HepG2 (cell line): ENCODE results near the gene MYORG. TPM values are rescaled to one million over a fixed set of nuclear protein-coding genes. Genes with fewer than 3 reads are reported as not detected.

Experiments used
- ARNT2 ChIP-seq: sonication (generic); formaldehyde crosslinking; IDR thresholded peaks from 2 replicates; pipeline ENCODE4 v1.8.0; 2022; ENCODE audit warnings: mild to moderate bottlenecking, low read depth, missing genetic modification reagents, moderate library complexity
- DRAP1 ChIP-seq: IDR thresholded peaks from 2 replicates; pipeline ENCODE4 v1.6.1; 2016; ENCODE audit warnings: missing genetic modification reagents, missing compliant biosample characterization
- FOXC1 ChIP-seq: sonication (generic); formaldehyde crosslinking; IDR thresholded peaks from 2 replicates; pipeline ENCODE4 v1.8.0; 2022; ENCODE audit warnings: mild to moderate bottlenecking, missing genetic modification reagents, borderline replicate concordance
- FOXP1 ChIP-seq, 2 experiments: fragments of 450-650 bp in 1 of 2; IDR thresholded peaks; 2 replicates each; pipeline ENCODE4 v1.6.1; 2017 to 2018; ENCODE audit warnings: antibody characterized with exemption in 1 of 2
- PBX3 ChIP-seq: sonication (generic); formaldehyde crosslinking; IDR thresholded peaks from 2 replicates; pipeline ENCODE4 v1.8.1; 2023; ENCODE audit warnings: missing genetic modification reagents, inconsistent platforms, borderline replicate concordance
- PITX1 ChIP-seq: sonication (generic); formaldehyde crosslinking; IDR thresholded peaks from 2 replicates; pipeline ENCODE4 v1.5.1; 2020; ENCODE audit warnings: mild to moderate bottlenecking, missing genetic modification reagents
- SRSF4 ChIP-seq: fragments of 200-400 bp; formaldehyde crosslinking; IDR thresholded peaks from one replicate; pipeline ENCODE4 v1.6.1; 2018; ENCODE audit warnings: mild to moderate bottlenecking, low read depth, low read length, moderate library complexity; ENCODE audit not compliant: poor library complexity, severe bottlenecking
- TEAD2 ChIP-seq: sonication (generic); formaldehyde crosslinking; IDR thresholded peaks from 2 replicates; pipeline ENCODE4 v1.9.0; 2021; ENCODE audit warnings: missing genetic modification reagents
- ZNF329 ChIP-seq: sonication (generic); formaldehyde crosslinking; IDR thresholded peaks from 2 replicates; pipeline ENCODE4 v1.9.0; 2021; ENCODE audit warnings: low read depth, mild to moderate bottlenecking, missing genetic modification reagents
- ZNF646 ChIP-seq: sonication (generic); formaldehyde crosslinking; IDR thresholded peaks from 2 replicates; pipeline ENCODE4 v1.9.0; 2021; ENCODE audit warnings: mild to moderate bottlenecking, missing genetic modification reagents
- ZNF740 ChIP-seq: sonication (generic); formaldehyde crosslinking; IDR thresholded peaks from 2 replicates; pipeline ENCODE4 v1.4.0; 2020; ENCODE audit warnings: missing genetic modification reagents
- polyA plus RNA-seq, 8 experiments: library from polyadenylated mRNA; depleted of rRNA in 3 of 8; stranded (reverse) in 7 of 8; unstranded in 1 of 8; fragments of >200 nt; fragmentation: Illumina TruSeq in 4 of 8; extraction: Trizol in 4 of 8; gene quantifications; 2 replicates each; pipeline versions ENCODE4 v1.2.1 to v1.2.3, GENCODE V29; 2011 to 2016; ENCODE audit warnings: low read depth in 4 of 8, missing spikeins in 1 of 8, mixed read lengths in 1 of 8; ENCODE audit not compliant: insufficient read depth in 1 of 8
- total RNA-seq, 5 experiments: library from RNA; depleted of rRNA; stranded (reverse); fragments of >200 nt; fragmentation: Illumina TruSeq; extraction: Trizol; gene quantifications; 2 replicates each; pipeline ENCODE4 v1.2.3, GENCODE V29; 2016; ENCODE audit warnings: low read depth in 1 of 5
- TF ChIP-seq, protein P1 (sequence below): sonication (generic); formaldehyde crosslinking; IDR thresholded peaks from 2 replicates; pipeline ENCODE4 v1.9.0; 2021; ENCODE audit warnings: missing genetic modification reagents, mild to moderate bottlenecking, borderline replicate concordance
- TF ChIP-seq, protein P2 (sequence below): sonication (generic); formaldehyde crosslinking; IDR thresholded peaks from 2 replicates; pipeline ENCODE4 v1.4.0; 2020; ENCODE audit warnings: missing genetic modification reagents
- TF ChIP-seq, protein P3 (sequence below): sonication (generic); formaldehyde crosslinking; IDR thresholded peaks from 2 replicates; pipeline ENCODE4 v1.4.0; 2020; ENCODE audit warnings: mild to moderate bottlenecking, missing genetic modification reagents, borderline replicate concordance

MYORG gene
- total and polyA plus RNA-seq, 2 of the 13 experiments (the other 11 are each of a cell fraction or from before 2014, with no cell fraction given): 11.1 to 22.4 TPM

DNA sequence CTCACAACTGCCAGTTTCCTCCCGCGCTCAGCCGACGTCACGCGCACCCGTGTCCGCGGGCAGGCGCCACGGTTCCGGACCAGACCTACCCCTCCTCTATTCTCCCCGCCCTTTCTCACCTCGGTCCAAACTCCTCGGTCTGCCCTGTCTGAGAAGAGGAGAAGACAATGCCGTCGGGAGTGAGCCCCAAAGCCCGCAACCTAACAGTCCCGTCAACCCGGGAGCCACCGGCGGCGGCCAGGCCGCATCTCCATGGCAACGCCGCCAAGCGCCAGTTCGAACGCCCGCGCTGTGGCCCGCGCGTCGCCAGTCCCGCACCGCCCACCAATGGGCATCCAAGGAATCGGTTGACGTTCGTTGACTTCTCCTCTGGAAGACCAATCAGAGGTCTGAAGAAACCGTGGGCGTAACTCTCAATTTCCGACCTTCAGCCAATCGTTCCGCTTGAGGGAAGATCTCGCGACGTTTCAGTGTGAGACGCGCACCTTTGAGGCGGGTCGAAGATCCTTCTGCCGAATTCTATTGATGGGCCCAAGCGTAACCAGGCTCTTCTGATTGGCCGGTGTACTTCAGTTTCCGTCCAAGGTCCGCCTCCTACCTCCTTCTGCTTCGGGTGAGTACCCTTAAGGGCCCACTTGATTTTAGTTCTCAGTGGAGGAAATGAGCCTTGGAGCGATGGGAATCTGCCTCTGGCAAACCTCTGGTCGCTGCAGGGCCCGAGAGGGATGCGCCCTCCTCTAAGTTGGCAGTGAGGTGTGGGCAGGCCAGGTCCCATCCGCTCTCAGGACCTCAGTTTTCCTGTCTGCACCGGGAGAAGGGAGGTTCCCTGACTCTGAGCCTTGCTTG, 47.5 kb downstream of the MYORG start, which contains the start of the genes KIF24 and NUDT2 (continued):
- TF ChIP-seq TEAD2 (CRISPR knock-in tag): peak; percentile 24; the same call in 1 of the 2 replicates
- no peak for TF ChIP-seq PBX3
- TF ChIP-seq ZNF329 (CRISPR knock-in tag): no peak
- TF ChIP-seq SRSF4: no peak
- TF ChIP-seq ZNF646 (CRISPR knock-in tag): no peak
- TF ChIP-seq PITX1 (CRISPR knock-in tag): no peak
- no peak for TF ChIP-seq FOXC1 (CRISPR knock-in tag)
- TF ChIP-seq, protein P1, sequence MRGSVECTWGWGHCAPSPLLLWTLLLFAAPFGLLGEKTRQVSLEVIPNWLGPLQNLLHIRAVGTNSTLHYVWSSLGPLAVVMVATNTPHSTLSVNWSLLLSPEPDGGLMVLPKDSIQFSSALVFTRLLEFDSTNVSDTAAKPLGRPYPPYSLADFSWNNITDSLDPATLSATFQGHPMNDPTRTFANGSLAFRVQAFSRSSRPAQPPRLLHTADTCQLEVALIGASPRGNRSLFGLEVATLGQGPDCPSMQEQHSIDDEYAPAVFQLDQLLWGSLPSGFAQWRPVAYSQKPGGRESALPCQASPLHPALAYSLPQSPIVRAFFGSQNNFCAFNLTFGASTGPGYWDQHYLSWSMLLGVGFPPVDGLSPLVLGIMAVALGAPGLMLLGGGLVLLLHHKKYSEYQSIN (CRISPR knock-in tag): no peak
- no peak for TF ChIP-seq FOXP1 (IDR thresholded peaks at IDR 0.05)
- TF ChIP-seq FOXP1 (CRISPR knock-in tag; IDR thresholded peaks at IDR 0.05): no peak
- TF ChIP-seq ZNF740 (CRISPR knock-in tag): no peak; the same call in 1 of the 2 replicates
- TF ChIP-seq ARNT2 (CRISPR knock-in tag): peak; percentile 92
- TF ChIP-seq, protein P2, sequence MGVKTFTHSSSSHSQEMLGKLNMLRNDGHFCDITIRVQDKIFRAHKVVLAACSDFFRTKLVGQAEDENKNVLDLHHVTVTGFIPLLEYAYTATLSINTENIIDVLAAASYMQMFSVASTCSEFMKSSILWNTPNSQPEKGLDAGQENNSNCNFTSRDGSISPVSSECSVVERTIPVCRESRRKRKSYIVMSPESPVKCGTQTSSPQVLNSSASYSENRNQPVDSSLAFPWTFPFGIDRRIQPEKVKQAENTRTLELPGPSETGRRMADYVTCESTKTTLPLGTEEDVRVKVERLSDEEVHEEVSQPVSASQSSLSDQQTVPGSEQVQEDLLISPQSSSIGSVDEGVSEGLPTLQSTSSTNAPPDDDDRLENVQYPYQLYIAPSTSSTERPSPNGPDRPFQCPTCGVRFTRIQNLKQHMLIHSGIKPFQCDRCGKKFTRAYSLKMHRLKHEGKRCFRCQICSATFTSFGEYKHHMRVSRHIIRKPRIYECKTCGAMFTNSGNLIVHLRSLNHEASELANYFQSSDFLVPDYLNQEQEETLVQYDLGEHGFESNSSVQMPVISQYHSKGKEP (CRISPR knock-in tag): no peak
- peak; percentile 94 for TF ChIP-seq DRAP1 (CRISPR knock-in tag)
- TF ChIP-seq, protein P3, sequence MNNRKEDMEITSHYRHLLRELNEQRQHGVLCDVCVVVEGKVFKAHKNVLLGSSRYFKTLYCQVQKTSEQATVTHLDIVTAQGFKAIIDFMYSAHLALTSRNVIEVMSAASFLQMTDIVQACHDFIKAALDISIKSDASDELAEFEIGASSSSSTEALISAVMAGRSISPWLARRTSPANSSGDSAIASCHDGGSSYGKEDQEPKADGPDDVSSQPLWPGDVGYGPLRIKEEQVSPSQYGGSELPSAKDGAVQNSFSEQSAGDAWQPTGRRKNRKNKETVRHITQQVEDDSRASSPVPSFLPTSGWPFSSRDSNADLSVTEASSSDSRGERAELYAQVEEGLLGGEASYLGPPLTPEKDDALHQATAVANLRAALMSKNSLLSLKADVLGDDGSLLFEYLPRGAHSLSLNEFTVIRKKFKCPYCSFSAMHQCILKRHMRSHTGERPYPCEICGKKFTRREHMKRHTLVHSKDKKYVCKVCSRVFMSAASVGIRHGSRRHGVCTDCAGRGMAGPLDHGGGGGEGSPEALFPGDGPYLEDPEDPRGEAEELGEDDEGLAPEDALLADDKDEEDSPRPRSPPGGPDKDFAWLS (CRISPR knock-in tag): no peak
